ENCODE measurements around the gene FAM47E.
"Not testable (repeated sequence)": the region's sequence is repeated elsewhere in the genome, so short reads cannot be mapped to it uniquely, and the experiment has no call there.

Gene FAM47E

DNA sequence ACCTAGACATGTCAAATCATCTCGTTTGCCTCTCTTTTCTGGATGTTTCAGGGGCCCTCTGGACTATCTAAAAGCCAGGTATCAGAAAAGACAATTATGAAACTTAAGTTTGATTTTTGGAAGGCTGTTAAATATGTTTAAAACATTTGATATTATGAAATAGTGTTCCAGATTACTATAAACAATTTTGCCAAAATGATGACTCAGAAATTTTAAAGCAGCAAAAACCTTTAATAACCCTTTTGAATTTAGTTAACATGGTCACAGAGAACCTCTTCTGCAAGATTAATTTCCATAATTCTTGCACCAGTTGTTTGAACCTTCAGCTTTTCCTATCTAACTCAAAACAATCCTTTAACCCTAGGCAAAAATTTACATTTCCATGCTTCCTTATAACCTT is 18.8 kb upstream of the FAM47E start:
- no peak for DNase-seq

DNA sequence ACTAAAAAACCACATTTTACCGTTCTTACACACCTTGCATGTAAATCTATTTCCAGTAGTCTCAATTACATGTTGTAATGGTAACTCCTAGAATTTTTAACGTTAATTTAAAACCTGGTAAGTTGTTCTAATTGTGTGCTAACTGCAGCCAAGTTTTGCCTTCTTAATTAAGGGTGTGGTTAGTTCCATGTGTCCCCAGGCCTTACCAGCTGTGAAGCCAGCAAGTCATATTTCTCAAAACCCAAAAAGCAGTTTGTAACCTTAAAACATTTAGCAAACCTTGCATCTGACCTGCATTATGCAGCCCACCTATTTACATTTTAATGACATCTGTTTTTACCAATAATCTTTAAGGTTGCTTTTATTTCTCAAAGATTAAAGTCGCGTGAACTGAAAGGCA is 18.4 kb upstream of the FAM47E start:
- no peak for DNase-seq

DNA sequence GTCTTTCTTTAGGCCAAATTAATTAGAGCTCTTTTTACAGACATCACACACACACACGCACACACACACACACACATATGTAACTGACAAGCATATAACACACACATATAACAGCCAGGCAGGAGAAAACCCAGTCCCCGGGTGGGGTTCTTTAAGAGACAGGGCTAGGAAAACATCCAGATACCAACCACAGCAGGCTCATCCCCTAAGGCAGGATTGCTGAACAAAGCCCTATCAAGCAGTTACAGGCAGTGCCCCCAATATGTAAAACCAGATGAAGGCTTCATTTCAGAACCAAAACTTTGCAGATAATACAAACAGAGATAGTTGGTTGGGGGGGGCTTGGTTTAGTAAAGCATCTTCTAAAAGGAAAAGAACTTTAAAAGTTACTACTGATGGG is 18.0 kb upstream of the FAM47E start:
- no peak for DNase-seq

DNA sequence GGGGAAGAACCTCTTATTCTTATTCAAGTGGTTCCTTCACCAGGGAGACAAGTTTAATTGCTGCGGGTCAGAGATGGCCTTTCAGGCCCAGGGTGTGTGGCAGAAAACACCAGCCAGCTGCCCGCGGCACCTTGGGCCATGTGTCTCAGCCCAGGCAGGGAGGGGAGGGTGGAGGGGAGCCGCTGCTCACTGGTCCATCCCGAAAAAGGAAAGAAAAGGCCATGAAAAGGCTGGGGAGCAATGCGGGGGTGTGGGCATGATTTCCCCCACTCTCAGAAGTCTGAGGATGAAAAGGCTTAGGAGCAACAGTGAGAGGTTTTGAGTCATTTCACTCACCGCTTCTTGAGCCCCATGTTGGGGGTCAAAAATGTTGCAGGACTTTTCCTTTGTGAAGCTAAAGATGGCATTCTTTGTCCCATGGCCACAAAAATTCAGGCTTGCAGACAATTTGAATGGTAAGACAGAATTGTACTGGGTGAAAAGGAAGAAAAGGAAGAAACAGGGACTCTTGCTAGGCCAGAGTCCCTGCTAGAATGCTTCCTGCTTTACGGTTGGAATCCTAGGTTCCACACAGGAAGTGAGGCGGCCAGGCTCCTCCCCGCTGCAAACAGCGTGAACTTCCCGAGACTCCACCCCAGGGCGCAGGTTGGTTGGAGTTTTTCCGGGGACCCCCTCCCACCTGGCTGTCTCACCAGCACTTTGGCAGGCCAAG is 17.4 kb upstream of the FAM47E start:
- DNase-seq, result no peak

DNA sequence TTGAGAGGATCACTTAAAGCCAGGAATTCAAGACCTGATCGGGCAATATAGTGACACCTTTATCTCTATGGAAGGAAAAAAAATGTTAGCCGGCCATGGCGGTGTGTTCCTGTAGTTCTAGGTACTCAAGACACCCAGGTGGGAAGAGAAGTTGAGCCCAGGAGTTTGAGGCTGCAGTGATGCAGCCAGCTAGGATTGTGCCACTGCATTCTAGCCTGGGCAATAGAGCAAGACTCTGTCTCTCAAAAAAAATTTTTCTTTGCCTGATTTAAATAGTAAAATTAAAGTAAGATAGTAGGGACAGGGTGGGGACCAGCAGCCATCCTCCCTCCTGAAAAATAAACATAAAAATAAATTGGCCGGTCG is 16.9 kb upstream of the FAM47E start:
- no peak for DNase-seq

DNA sequence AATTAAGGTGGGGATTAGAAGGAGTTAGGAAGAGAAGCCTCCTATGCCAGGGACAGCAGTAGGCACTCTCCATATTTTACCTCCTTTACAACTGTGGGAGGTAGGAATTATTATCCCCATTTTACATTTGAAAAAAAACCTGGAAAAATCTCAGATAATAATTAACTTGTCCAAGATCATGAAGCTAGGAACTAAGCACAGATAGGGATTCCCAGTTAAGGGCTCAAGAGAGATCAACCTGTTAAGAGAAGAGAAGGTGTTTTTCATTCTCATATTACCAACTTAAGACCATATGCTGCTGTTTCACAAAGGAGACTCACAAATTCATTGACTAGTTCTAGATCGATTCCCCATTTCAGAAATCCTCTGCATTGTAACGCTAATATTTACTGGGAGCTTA is 16.1 kb upstream of the FAM47E start:
- DNase-seq, result no peak

DNA sequence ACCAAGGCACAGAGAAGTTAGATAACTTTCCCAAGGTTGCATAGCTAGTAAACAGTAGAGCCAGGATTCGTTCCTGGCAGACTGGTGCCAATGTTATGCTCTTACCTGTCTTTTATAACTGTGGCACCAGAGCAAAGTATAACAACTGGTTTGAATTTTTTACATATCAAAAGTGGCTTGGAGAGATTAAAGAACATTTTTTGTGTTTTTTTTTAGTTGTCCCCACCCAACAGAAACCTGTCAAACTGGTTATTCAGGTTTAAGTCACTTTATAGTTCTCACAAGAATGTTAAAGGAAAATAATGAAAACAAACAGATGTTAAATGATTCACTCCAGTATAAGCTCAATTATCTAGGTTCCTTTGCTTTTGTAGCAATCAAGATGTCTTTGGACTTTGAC is 15.6 kb upstream of the FAM47E start:
- no peak for DNase-seq

DNA sequence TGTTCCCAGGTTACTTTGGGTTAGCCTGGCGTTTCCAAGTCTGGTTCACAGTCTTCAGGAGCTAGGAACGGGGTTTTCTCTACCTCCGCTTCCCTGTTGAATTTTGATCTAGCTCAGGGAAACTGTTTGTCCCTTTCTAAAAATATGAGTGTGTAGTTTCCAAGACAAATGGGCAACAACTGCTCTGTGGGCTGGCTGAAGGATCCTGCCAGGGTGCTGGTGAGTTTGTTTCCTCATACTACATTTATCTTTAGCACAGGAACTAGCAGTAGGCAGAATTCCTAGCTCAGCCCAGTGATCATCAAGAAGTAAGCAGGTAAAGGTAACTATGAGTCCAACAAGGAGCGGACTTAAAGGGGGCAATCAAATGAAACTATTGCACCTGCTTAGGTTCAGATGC is 13.3 kb upstream of the FAM47E start:
- DNase-seq, result no peak

DNA sequence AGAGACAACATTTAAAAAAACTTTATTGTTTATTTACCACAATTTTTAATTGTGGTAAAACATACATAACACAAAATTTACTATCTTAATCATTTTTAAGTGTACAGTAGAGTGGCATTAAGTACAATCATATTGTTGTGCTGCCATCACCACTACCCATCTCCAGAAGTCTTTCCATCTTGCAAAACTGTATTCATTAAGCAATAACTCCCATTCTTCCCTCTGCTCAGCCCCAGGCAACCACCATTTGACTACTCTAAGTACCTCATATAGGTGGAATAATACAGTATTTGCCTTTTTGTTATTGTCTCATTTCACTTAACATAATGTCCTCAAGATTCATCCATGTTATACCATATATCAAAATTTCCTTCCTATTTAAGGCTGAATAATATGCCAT is 12.8 kb upstream of the FAM47E start:
- DNase-seq, result no peak

DNA sequence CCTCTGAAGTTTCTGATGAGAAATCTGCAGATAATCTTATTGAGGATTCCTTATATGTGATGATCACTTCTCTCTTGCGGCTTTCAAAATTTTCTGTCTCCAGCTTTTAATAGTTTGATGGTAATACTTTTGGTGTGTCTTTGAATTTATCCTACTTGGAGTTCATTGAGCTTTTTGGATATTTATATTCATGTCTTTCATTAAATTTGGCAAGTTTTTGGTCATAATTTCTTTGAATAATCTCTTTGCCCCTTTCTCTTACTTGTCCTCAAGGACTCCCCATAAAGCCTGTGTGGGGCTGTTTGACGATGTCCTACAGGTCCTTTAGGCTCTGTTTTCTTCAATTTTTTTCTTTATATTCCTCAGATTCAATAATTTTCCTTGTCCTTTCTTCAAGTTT is 11.3 kb upstream of the FAM47E start:
- no peak for DNase-seq

DNA sequence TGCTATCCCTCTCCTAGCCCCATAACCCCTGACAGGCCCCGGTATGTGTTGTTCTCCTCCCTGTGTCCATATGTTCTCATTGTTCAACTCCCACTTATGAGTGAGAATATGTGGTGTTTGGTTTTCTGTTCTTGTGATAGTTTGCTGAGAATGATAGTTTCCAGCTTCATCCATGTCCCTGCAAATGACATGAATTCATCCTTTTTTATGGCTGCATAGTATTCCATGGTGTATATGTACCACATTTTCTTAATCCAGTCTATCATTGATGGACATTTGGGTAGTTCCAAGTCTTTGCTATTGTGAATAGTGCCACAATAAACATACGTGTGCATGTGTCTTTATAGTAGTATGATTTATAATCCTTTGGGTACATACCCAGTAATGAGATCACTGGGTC is 7.6 kb upstream of the FAM47E start:
- DNase-seq, result not testable (repeated sequence)

DNA sequence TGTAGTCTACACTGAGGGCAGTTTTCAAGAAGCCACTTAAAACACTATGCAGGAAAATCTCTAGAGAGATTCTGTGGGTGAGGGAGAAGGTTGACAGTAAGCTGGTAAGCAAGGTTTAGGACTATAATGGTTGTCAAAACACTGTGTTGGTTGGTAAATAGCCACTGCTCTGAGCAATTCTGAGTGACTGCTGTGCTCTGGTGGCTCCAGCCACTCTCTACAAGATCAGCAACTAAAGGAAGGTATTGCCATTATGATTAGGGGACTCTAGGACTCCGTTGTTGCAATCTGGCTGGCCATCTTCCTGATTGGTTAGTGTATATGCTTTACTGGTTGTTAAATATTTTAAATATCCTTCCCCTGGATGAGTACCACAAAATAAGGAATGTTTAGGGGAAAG is 5.5 kb upstream of the FAM47E start:
- no peak for DNase-seq

DNA sequence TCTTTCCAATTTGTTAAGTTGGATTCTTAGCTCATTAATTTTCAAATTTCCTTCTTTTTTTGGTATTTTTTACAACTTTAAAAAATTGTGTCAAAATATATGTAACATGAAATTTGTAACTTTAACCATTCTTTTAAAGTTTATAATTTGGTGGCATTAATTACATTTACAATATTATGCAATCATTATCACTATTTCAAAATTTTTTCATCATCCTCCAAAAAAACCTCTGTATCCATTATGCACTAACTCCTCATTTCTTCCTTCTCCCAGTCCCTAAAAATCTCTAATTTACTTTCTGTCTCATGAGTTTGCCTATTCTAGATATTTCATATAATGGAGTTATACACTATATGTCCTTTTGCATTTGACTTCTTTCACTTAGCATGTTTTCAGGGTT is 4.7 kb upstream of the FAM47E start:
- DNase-seq, result no peak

DNA sequence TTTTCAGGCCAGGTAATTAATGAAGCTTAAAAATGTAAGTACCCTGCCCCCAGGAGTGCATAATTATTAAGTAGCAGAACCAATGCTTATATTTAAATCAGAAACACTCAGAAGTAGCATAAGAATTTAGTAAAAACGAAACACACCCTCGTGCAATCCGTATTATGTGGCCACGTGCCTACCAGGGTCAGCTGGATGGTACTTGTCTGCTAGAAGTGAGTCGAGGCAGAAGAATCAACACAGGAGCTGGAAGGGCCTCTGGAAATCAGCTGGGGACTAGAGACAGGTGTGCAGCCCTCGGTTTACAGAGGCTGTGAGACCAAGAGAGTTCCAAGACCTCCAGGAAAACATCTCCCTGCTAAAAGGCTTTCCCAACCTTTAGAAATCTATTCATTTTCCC is 559 bp upstream of the FAM47E start:
- DNase-seq, result no peak

DNA sequence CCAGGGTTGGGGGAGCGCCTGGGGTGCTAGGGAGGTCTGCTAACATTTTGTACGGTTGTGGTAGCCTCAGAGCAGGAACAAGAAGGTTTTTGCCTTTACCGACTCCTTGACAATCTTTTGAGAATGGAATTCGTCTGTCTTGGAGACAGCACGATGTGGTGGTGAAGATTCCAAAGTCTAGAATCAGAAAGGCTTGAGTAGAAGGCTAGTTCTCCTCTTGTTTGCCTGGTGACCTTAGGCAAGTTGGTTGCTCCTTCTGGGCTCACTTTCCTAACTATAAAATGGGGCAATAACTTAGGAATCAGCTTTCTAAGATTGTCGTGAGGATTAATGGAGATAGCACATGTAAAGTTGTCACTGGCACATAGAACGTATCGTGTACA is 741 bp downstream of the FAM47E start:
- no peak for DNase-seq

DNA sequence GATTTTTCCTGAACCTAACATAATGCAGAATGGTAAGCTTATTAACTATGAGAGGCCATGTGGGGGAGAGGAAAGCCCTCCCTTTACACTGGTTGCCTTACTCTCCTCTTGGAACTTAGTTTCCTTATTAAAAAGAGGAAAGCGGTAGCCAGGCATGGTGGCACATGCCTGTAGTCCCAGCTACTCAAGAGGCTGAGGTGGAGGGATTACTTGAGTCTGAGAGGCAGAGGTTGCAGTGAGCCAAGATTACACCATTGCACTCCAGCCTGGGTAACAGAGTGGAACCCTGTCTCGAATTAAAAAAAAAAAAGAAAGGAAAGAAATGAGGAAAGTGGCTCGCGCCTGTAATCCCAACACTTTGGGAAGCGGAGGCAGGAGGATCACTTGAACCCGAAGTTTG is 2.0 kb downstream of the FAM47E start:
- no peak for DNase-seq

DNA sequence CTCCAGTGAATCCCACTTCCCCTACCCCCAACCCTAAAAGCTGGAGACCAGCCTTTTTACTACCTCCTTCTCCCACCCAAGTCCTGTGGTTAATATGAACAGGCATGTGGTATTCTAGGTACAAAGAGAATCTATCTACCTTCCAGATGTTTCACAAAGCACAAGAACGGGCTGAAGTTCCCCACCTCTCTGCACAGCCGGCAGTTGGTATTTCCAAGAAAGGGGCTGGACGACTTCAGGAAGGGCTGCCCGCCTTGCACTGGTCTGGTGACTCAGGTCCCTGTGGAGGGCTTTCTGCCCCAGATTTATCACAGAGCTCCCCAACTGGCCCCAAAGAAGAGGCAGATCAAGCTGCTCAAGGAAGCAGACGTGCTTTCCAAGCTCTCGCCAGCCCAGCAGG is 4.5 kb downstream of the FAM47E start:
- DNase-seq, result peak; percentile 86

DNA sequence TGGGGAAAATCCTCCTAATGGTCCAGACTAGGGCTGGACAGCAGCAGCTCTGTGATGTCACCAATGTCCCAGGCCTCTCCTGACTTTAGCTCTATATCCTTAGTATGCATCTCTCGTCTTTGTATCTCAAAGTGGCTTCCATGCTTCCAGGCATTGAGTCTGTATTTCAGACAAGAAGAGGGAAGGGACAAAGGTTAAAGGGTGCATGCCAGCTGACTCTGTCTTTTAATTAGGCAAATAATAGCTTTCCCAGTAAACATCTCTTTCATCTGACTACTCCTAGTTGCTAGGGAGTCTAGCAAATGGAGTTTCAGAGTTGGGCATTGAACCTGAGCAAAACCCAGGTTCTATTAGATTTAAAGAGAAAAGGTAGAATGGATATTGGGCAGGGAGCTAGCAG is 5.4 kb downstream of the FAM47E start:
- no peak for DNase-seq

DNA sequence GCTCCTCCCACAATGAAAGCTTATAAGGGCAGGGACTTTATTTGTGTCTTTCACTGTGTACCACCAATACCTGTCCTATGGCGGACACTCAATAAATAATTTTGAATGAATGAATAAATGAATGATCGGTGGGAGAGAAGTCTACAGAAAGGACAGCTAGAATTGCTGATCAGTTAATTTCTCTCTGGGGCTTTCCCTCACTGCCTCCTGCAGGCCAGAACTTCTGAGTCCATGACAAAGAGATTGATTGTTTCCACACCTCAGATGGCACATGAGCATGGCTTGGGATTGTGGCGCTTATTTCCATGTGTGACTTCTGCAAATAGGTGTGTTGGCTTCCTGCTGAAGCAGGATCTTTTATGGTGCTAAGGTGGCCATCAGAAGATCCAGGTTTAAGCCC is 6.3 kb downstream of the FAM47E start:
- DNase-seq, result no peak

DNA sequence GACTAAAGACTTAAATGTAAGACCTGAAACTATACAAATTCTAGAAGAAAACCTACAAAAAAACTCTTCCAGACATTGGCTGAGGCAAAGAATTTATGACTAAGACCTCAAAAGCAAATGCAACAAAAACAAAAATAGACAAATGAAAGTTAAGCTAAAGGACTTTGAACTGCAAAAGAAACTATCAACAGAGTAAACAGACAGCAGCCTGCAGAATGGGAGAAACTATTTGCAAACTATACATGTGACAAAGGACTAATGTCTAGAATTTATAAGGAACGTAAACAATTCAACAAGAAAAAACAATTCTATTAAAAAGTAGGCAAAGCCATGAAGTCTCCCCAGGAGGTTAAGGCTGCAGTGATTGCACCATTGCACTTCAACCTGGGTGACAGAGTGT is 9.1 kb downstream of the FAM47E start:
- no peak for DNase-seq

DNA sequence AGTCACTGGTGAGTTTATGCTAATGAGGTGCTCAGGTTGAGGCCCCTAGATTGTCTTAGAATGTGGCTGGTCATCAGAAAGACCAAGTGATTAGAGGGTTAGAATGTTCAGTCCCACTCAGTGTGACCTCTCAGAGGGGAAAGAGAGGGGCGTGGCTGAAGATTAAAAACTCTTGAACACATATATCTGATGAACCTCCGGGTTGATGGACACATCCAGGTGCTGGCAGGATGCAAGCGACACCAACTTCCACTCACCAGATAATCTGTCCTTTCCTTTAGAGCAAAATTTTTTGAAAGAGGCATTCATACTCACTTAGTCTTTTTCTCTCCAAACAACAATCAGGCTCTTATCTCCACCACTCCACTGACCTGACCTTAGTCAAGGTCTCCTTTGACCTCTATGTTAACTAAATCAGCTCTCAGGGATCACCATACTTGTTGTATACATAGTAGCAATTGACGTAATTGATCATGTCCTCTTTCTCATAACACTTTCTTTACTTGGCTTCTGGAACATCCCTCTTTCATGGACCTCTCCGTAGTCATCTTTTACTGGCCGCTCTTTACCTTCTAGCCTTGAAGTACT is 14.2 kb downstream of the FAM47E start:
- DNase-seq, result no peak

DNA sequence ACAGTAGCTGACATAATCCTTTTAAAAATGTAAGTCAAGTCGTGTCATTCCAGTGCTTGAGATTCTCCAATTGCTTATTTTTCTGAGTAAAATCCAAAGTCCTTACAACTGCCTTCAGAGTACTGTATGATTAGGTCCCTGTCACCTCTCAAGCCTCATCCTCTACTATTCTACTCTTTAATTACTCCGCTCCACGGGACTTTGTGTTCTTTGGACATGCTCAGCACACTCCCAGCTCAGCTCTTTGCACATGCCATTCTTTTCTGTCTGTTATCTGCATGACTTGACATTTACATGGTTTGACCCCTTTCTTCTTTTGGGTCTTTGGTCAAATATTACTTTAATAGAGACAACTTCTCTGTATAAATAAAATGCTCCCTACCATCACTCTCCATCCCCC is 15.1 kb downstream of the FAM47E start:
- no peak for DNase-seq

DNA sequence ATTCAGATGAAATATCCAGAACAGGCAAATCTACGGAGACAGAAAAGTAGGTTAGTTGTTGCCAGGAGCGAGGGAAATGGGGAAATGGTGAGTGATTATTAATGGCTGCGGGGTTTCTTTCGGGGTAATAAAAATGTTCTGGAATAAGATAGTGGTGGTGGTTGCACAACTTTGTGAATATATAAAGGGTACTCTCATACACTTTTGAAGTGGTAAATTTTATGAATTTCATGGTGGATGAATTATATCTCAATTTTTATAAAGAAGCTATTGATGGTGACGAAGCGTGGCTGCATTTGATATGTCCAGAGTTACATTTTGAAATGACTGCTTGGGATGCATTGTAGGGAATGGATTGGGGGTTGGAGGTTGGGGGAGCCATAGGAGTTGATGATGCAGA is 16.3 kb downstream of the FAM47E start:
- DNase-seq, result no peak

DNA sequence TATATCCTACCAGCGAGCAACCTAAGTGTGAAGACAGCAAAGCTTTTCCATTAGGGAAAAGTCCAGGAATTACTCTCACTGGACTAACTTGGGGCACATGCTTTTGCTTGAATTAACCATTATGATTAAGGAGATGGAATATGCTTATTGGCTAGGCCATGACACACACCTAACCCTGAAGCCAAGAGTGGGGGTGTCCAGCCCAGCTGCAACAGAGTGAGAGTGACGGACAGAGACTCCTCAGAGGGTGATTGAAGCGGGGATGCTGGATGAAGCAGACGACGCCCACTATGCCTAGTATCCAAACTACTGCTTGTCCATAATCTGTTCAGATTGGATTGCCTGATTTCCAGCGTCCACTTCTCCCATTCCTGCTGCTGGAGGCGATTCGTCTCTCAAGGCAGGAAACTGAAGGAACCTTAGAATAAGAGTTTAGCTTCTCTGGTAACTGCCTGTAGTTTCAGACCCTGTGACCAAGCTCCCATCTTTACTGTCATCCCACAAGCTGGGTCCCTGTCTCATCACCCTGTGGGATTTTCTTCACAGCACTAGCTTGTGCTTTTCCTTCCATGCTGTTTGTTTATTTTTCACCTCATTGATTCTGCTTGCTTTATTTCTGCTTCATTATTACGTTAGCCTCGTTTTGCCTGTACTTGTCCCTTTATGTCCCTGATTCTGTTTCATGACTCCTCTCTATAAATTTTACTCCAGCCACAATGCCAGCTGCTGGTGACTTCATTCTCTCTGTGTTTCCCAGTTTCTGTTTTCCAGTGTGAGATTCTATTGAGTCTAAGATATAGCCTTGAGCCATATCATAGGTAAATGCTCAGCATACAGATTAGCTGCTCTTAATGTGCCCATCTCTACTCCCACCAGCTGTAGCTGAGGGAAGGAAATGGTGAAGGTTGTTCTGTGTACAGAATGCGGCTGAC is 19.0 kb downstream of the FAM47E start:
- no peak for DNase-seq

Measured in OCI-M1 (cell line).